ENCODE measurements around the gene PRR23E.

- TF ChIP-seq CTCF (tag by site-specific recombination; IDR thresholded peaks at IDR 0.05) (no peak), GFI1B (tag by site-specific recombination; IDR thresholded peaks at IDR 0.05) (no peak), OSR2 (tag by site-specific recombination; IDR thresholded peaks at IDR 0.05) (no peak), ZNF404 (tag by site-specific recombination; IDR thresholded peaks at IDR 0.05) (no peak), SALL2 (tag by site-specific recombination; IDR thresholded peaks at IDR 0.05; ENCODE audit: borderline replicate concordance) (no peak), ZNF670 (tag by site-specific recombination; IDR thresholded peaks at IDR 0.05; ENCODE audit: low read depth) (no peak), ATF2 (tag by site-specific recombination; IDR thresholded peaks at IDR 0.05; ENCODE audit: low read depth) (no peak), SETDB1 (IDR thresholded peaks at IDR 0.05; ENCODE audit: insufficient read length, low read length) (no peak), ZNF837 (tag by site-specific recombination; IDR thresholded peaks at IDR 0.05) (no peak), SP2 (tag by site-specific recombination; IDR thresholded peaks at IDR 0.05) (no peak), ZFP69B (tag by site-specific recombination; IDR thresholded peaks at IDR 0.05) (no peak), ZNF660 (tag by site-specific recombination; IDR thresholded peaks at IDR 0.05) (no peak), ZNF23 (tag by site-specific recombination; IDR thresholded peaks at IDR 0.05; ENCODE audit: borderline replicate concordance) (no peak)
Observed at GRCh38 chr3:127145266-127145665, 47.7 kb upstream of the PRR23E start.

All from HEK293 (cell line).